Activated T-helper 1 cell treated with anti-CD3 and anti-CD28 coated beads, Interleukin-12 subunit alpha, Interleukin-12 subunit beta, Interleukin-2, Interleukin-4 antibody, amounts not matched to agents 30 ng/mL and 10 ng/mL and 1 ng/mL, durations not matched to agents 14 hours and 24 hours and 36 hours (primary cell): ENCODE data around the gene SMIM7. TPM values are rescaled to one million over a fixed set of nuclear protein-coding genes. Genes with fewer than 3 reads are reported as not detected.

Source experiments
- DNase-seq: peaks from one replicate; pipeline ENCODE4 v3.0.0; 2021; ENCODE audit warnings: low spot score
- H3K27ac Mint-ChIP-seq: one replicate; pipeline ENCODE4 v1.8.0; 2021; ENCODE audit warnings: mild to moderate bottlenecking, mixed read lengths
- H3K27me3 Mint-ChIP-seq: one replicate; pipeline ENCODE4 v1.8.0; 2022; ENCODE audit warnings: mild to moderate bottlenecking, moderate library complexity, mixed read lengths; ENCODE audit not compliant: insufficient read depth
- H3K36me3 Mint-ChIP-seq: one replicate; pipeline ENCODE4 v1.8.0; 2021; ENCODE audit warnings: low read depth, mixed read lengths
- H3K4me1 Mint-ChIP-seq: one replicate; pipeline ENCODE4 v1.8.0; 2021; ENCODE audit warnings: low read depth, mixed read lengths
- H3K4me3 Mint-ChIP-seq: one replicate; pipeline ENCODE4 v1.8.0; 2021; ENCODE audit warnings: mild to moderate bottlenecking, moderate library complexity, mixed read lengths
- H3K9me3 Mint-ChIP-seq: one replicate; pipeline ENCODE4 v1.8.0; 2021; ENCODE audit warnings: mixed read lengths
- intact Hi-C: fragments of 100-400 bp; cut with micrococcal nuclease; formaldehyde crosslinking; loops from one replicate; pipeline ENCODE4 v1.15.1; 2024
- total RNA-seq: library from RNA; stranded (reverse); gene quantifications from 2 replicates; pipeline ENCODE4 v1.2.3, GENCODE V29; 2022

The SMIM7 gene
- total RNA-seq, 1 donor from 2014 or later = 69.3 TPM

DNA sequence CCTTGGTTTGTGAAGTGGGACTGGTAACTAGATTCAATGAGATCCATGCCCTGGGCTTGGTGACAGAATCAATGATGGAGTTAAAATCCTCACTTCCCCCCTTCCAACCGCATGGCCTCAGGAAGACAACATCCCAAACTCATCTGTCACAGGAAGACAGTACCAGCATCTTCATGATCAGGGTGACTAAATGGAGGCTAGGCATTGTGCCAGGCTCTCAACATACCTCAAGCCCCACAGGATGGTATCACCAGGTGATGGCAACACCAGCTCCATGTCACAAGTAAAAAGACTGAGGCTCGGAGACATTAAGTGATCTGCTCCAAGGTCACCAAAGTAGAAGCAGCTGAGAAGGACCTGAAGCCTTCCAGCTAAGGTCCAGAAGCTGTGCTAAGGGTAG, 46.1 kb downstream of the SMIM7 start:
- H3K27me3 Mint-ChIP-seq = no peaks in the 10 kb centered on the region
- H3K9me3 Mint-ChIP-seq = no peaks in the 10 kb centered on the region
- peaks cover 2% of the 10 kb centered on the region for H3K36me3 Mint-ChIP-seq
- no peak overlapping the region for H3K4me3 Mint-ChIP-seq
- no peak for DNase-seq
- H3K27ac Mint-ChIP-seq = no peak overlapping the region
- peaks cover 63% of the 10 kb centered on the region for H3K4me1 Mint-ChIP-seq
- intact Hi-C loops = no loop called here

DNA sequence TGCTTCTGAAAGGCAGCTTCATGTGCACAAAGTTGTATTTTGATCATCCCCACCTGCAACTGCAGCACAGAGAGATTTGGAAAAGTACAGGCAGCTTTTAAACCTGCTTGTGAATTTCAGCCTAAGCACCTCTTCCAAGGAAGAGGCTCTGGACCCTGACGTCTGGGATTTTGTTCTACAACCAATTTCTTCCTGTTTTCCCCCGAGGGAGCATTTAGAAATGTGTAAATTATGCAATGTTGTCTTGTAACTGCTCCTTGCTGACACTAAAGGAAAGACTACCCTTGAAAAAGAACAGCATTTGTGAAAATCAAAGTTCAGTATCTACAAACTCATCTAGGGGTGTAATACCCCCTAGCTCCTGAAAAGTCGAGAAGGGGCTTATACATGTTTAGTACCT, 47.3 kb downstream of the SMIM7 start:
- Mint-ChIP-seq H3K27ac (no peak overlapping the region), H3K4me3 (no peak overlapping the region), H3K27me3 (no peaks in the 10 kb centered on the region), H3K4me1 (peaks cover 72% of the 10 kb centered on the region), H3K9me3 (no peaks in the 10 kb centered on the region), H3K36me3 (peaks cover 2% of the 10 kb centered on the region)
- no peak for DNase-seq
- intact Hi-C loops = no loop called here

DNA sequence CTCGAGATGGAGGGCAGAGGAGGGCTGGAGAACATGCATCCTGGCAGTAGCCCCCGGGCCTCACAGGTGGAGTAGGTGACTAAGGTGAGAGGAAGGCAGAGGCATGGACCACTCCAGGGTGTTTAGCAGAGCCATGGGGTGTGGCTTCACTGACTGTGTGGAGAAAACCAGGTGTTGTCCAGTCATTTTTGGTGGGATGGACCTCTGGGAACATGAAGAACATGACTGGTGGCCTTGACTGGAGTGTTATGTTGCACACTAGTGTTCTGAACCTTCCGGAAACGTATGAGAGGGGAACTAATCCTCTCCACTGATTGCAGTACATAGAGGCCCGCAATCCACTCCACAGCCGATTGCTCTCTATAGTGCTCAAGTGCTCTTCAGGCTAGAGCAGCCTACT, 48.8 kb downstream of the SMIM7 start:
- Mint-ChIP-seq H3K9me3 (no peaks in the 10 kb centered on the region), H3K4me3 (no peak overlapping the region), H3K36me3 (peaks cover 2% of the 10 kb centered on the region), H3K4me1 (peaks cover 62% of the 10 kb centered on the region), H3K27ac (no peak overlapping the region), H3K27me3 (no peaks in the 10 kb centered on the region)
- no peak for DNase-seq
- intact Hi-C loops = no loop called here

DNA sequence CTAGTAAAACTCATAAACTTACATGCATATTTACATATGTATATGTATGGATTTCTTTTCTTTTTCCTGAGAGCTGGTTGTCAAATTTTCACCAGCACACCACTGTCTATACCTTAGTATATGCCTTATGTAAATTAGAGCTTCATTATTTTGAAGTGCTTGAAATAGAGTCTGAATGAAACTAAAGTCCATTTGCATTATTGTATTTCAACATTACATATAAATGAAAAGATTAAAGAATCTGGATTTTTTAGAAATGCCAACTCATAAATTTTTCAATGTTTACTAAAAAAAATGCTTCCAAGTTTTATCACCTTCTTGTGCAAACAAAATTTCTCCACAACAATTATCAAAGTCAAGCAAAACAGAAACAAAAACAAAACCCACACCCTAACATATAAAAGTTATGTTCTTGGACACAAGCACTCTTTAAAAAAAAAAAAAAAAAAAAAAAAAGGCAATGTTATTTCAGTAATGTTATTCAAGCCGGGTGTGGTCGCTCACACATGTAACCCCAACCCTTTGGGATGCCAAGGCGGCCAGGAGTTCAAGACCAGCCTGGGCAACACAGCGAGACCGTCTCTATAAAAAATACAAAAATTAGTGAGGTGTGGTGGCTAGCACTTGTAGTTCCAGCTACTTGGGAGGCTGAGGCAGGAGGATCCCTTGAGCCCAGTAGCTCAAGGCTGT, 50.3 kb downstream of the SMIM7 start:
- Mint-ChIP-seq H3K27me3 (no peaks in the 10 kb centered on the region), H3K4me3 (no peak overlapping the region), H3K9me3 (no peaks in the 10 kb centered on the region), H3K27ac (no peak overlapping the region), H3K4me1 (peaks cover 60% of the 10 kb centered on the region), H3K36me3 (peaks cover 2% of the 10 kb centered on the region)
- no peak for DNase-seq
- intact Hi-C loops = loop anchor here (2.0 kb wide), 1 partner anchor 19 kb away; the partner anchor contains the start of gene MED26

DNA sequence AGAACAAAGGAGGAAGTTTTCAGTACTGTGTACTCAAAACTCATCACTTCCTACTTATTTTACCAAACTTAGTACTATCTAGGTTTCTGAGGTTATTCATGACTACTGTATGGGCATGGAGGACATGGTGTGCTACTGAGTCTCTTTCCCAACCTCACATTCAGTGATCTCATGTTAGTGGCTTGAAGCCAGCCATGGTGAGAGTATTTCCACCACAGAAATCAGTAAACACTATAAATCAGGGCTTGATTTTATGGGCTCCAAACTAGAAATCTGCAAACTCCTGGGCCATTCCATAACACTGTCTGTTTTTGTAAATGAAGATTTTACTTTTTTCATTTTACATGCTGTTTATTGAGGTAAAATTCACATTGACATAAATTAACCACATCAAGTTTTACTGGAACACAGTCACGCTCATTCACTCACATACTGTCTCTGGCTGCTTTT, 51.6 kb downstream of the SMIM7 start:
- DNase-seq = no peak
- Mint-ChIP-seq H3K4me1 (peaks cover 54% of the 10 kb centered on the region), H3K9me3 (no peaks in the 10 kb centered on the region), H3K27ac (peak overlapping the region; percentile 34), H3K4me3 (no peak overlapping the region), H3K27me3 (no peaks in the 10 kb centered on the region), H3K36me3 (peaks cover 2% of the 10 kb centered on the region)
- intact Hi-C loops = loop anchor here (1.0 to 2.0 kb wide), 2 partner anchors 14 to 20 kb away; partner anchors contain the start of gene MED26

DNA sequence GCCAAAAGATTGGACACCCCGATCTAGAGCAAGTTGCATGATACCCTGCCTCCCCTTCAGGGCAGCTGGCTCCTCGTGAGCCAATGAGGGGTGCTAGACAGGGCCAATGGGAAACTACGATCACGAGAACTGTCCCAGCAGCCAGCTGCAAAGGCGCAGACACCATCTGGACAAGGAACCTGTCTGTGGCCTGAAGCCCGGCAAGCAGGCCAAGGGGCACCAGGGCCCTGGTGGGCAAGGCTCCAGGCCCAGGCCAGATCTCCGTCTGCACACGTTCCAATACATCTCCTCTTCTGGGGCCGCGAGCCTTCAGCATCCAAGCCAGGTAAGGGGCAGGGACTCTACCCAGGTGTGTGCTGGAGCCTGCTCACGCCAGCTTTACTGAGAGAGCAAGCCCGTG, 52.1 kb downstream of the SMIM7 start:
- intact Hi-C loops = loop anchor here (1.0 to 2.0 kb wide), 2 partner anchors 14 to 21 kb away; partner anchors contain the start of gene MED26
- Mint-ChIP-seq H3K36me3 (peaks cover 2% of the 10 kb centered on the region), H3K27me3 (no peaks in the 10 kb centered on the region), H3K9me3 (no peaks in the 10 kb centered on the region), H3K4me1 (peaks cover 54% of the 10 kb centered on the region), H3K4me3 (no peak overlapping the region), H3K27ac (no peak overlapping the region)
- no peak for DNase-seq

DNA sequence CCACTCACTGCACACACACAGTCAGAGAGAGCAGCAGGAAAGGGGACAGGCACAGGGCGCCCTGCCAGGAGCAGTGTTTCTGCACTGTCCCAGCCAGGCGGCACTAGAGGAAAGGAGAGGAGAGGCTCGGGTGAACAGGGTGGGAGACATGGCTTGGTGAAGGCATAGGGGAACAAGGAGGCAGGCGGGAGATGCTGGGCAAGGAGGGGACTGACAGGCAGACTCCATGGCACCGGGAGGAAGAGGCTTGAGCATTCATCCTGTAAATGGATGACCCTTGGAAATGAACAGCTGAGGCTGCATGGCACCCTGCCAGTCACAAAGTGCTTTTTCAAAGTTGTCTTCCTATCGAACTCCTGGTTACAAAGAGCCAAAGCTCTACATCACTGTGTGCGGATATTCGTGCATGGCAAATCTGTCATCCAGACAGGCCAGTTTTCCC, 54.4 kb downstream of the SMIM7 start:
- no peaks in the 10 kb centered on the region for H3K9me3 Mint-ChIP-seq
- intact Hi-C loops = no loop called here
- no peak for DNase-seq
- peaks cover 42% of the 10 kb centered on the region for H3K4me1 Mint-ChIP-seq
- no peaks in the 10 kb centered on the region for H3K27me3 Mint-ChIP-seq
- peaks cover 6% of the 10 kb centered on the region for H3K36me3 Mint-ChIP-seq
- H3K4me3 Mint-ChIP-seq = no peak overlapping the region
- peak overlapping the region; percentile 5 for H3K27ac Mint-ChIP-seq

DNA sequence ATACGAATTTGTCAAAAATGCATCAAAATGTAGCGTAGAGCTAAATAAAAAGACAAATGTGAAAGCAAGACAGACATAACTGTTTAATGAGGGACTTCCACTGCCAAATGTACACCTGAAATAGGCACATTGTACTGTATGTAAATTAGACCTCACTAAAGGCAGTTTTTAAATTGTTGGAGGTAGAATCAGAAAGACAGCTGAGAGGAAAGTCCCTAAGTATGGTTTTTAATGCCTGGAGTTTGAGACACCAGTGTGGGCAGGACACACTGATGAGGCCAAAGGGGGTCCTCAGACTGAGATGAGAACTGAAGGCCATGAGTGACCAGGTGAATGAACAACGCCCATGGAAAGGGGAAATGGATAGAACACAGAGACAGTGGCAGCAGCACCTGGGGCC, 54.8 kb downstream of the SMIM7 start:
- H3K4me1 Mint-ChIP-seq = peaks cover 39% of the 10 kb centered on the region
- H3K27ac Mint-ChIP-seq = no peak overlapping the region
- intact Hi-C loops = no loop called here
- peaks cover 6% of the 10 kb centered on the region for H3K36me3 Mint-ChIP-seq
- H3K27me3 Mint-ChIP-seq = no peaks in the 10 kb centered on the region
- no peaks in the 10 kb centered on the region for H3K9me3 Mint-ChIP-seq
- DNase-seq = no peak
- H3K4me3 Mint-ChIP-seq = no peak overlapping the region

DNA sequence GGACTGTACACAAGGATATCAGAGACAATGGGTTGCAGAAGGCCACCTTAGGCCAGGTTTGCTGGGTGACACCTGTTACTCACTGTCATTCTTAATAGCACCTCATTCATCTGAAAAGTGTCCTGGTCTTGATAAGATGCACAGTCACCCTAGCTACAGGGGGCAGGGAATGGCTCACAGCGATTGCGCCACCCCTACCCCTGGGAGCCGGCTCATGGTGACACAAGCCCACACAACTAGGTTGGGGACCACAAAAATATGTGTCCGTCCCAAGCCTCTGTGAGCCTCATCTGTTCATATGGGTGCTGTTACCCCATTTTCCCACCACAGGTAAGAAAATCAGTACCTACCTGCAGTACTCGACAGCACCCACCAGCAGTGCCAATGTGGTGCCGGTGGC, 55.3 kb downstream of the SMIM7 start:
- Mint-ChIP-seq H3K27me3 (no peaks in the 10 kb centered on the region), H3K27ac (peak overlapping the region; percentile 29), H3K4me1 (peaks cover 37% of the 10 kb centered on the region), H3K36me3 (peaks cover 6% of the 10 kb centered on the region), H3K4me3 (no peak overlapping the region), H3K9me3 (no peaks in the 10 kb centered on the region)
- intact Hi-C loops = no loop called here
- no peak for DNase-seq

DNA sequence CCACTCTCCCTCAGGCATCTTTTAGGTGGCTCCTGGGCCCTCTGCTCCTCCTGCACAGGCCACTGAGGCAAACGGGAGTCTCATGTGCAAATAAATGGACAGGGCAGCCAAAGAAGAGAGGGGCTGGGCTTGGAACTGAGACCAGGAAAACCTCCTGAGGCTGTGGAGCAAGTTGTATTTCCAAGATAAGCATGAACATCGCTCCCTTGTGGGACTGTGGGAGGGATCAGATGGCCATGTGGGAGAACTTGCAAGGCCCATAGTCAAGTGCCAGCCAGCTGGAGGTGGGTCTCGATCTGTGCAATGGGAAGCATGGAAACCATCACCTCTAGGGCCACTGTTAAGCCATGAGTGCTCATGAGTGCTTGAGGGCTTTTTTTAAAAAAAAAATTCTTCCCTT, 56.9 kb downstream of the SMIM7 start:
- no peaks in the 10 kb centered on the region for H3K27me3 Mint-ChIP-seq
- no peaks in the 10 kb centered on the region for H3K9me3 Mint-ChIP-seq
- H3K4me3 Mint-ChIP-seq = no peak overlapping the region
- no peak overlapping the region for H3K27ac Mint-ChIP-seq
- peaks cover 8% of the 10 kb centered on the region for H3K36me3 Mint-ChIP-seq
- peaks cover 31% of the 10 kb centered on the region for H3K4me1 Mint-ChIP-seq
- intact Hi-C loops = no loop called here
- DNase-seq = no peak

DNA sequence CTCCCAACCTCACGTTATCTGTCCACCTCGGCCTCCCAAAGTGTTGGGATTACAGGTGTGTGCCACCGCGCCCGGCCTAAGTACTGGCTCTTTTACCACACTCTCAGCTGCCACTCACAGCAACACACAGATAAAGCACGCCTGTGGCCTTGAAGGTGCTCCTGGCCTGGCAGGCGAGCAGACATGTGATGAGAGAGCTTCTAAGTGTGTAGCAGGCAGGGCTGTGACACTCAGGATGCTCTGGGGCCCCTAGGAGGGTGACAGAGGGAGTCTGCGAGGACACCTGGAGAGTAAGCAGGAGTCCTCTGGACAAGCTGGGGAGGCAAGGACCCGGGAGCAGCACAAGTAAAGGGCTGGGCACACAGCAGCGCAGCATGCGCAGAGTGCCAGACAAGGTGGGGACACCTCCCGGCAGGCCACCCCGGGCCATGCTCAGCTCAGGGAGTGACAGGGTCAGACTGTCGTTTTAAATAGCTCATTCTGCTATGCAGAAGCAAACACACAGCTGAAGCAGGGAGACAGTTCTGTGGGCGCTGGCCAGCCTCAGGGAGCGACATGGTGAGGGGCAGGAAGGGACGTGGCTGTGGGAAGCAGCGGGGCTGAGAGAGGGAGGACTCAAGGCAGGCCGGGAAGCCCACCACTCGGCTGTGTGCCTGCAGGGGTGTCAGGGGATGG, 58.4 kb downstream of the SMIM7 start:
- Mint-ChIP-seq H3K4me1 (peaks cover 35% of the 10 kb centered on the region), H3K27ac (no peak overlapping the region), H3K9me3 (no peaks in the 10 kb centered on the region), H3K36me3 (peaks cover 8% of the 10 kb centered on the region), H3K27me3 (no peaks in the 10 kb centered on the region), H3K4me3 (no peak overlapping the region)
- intact Hi-C loops = no loop called here
- no peak for DNase-seq

DNA sequence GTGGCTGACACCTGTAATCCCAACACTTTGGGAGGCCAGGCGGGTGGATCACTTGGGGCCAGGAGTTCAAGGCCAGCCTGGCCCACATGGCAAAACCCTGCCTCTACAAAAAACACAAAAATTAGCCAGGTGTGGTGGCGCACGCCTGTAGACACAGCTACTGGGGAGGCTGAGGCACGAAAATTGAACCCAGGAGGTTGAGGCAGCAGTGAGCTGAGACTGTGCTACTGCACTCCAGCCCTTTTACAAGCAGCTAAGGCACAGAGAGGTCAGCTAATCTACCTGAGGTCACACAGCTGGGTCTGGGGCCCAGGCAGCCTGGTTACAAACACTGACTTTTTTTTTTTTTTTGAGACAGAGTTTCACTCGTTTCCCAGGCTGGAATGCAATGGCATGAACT, 59.1 kb downstream of the SMIM7 start:
- intact Hi-C loops = no loop called here
- no peaks in the 10 kb centered on the region for H3K27me3 Mint-ChIP-seq
- peaks cover 8% of the 10 kb centered on the region for H3K36me3 Mint-ChIP-seq
- H3K4me3 Mint-ChIP-seq = no peak overlapping the region
- H3K4me1 Mint-ChIP-seq = peaks cover 40% of the 10 kb centered on the region
- no peak overlapping the region for H3K27ac Mint-ChIP-seq
- no peak for DNase-seq
- H3K9me3 Mint-ChIP-seq = no peaks in the 10 kb centered on the region

DNA sequence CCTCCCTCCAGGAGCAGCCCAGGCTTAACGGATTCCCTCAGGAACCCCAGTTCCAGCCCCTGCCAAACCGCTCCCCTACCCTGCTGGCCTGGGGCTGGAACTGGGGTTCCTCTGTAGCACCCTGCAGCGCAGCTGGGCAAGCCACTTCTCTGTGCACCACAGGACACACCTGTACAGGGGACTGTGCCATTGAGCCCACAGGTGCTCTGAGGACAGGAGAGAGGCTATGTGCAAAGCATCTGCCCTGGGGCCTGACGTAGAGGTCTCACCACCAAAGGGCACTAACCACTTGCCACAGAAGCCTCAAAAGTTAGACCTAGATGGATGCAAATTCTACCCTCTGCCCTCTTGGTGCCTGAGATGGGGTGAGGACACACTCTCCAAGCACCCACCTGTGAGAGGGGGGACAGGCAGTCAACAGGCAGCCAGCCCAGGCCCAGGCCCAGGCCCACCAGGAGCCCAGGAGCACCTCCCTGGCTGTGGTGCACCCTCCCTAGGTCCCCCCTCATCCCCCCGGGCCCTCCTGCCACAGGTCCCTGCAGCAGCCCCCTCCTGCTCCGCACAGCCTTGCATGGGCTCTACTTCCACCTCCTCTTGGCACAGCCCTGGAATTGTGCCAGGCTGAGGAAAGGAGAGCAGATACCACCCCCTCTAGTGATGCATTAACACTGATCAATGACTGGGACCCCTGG, 60.1 kb downstream of the SMIM7 start:
- Mint-ChIP-seq H3K27ac (no peak overlapping the region), H3K4me1 (peaks cover 40% of the 10 kb centered on the region), H3K9me3 (no peaks in the 10 kb centered on the region), H3K36me3 (peaks cover 9% of the 10 kb centered on the region), H3K27me3 (no peaks in the 10 kb centered on the region), H3K4me3 (no peak overlapping the region)
- DNase-seq = no peak
- intact Hi-C loops = no loop called here
